HEK293T (cell line): Measurements from ENCODE around the gene RNF207.

ENCODE experiments used
- CTCF ChIA-PET: fragments of 350-600 bp; formaldehyde crosslinking; extraction: SDS; loops from one replicate; lab custom pipeline; 2021; ENCODE audit warnings: antibody characterized with exemption, inconsistent platforms; lab: Yijun Ruan, JAX
- POLR2A ChIA-PET: fragments of 350-600 bp; formaldehyde crosslinking; extraction: SDS; loops from one replicate; lab custom pipeline; 2020; ENCODE audit warnings: antibody characterized with exemption, inconsistent platforms; lab: Yijun Ruan, JAX
- DNase-seq: peaks from one replicate; pipeline ENCODE4 v3.0.0; 2012; ENCODE audit warnings: mixed read lengths; ENCODE audit errors: extremely low spot score
- ARNT ChIP-seq: fragments of 450-650 bp; IDR thresholded peaks from 2 replicates; pipeline ENCODE4 v1.6.1; 2017; ENCODE audit warnings: mild to moderate bottlenecking
- BHLHE40 ChIP-seq: fragments of 450-650 bp; IDR thresholded peaks from 2 replicates; pipeline ENCODE4 v1.6.1; 2016; ENCODE audit warnings: mild to moderate bottlenecking, moderate library complexity, borderline replicate concordance
- CTBP1 ChIP-seq: fragments of 450-650 bp; IDR thresholded peaks from 2 replicates; pipeline ENCODE4 v1.6.1; 2016; ENCODE audit warnings: borderline replicate concordance
- ELF4 ChIP-seq: fragments of 450-650 bp; IDR thresholded peaks from 2 replicates; pipeline ENCODE4 v1.6.1; 2017; ENCODE audit warnings: antibody characterized with exemption
- FOXA1 ChIP-seq: fragments of 450-650 bp; IDR thresholded peaks from 2 replicates; pipeline ENCODE4 v1.6.1; 2016; ENCODE audit warnings: mild to moderate bottlenecking
- FOXK2 ChIP-seq: fragments of 450-650 bp; IDR thresholded peaks from 2 replicates; pipeline ENCODE4 v1.6.1; 2016; ENCODE audit warnings: mild to moderate bottlenecking
- FOXM1 ChIP-seq: fragments of 450-650 bp; IDR thresholded peaks from 2 replicates; pipeline ENCODE4 v1.6.1; 2017; ENCODE audit warnings: mild to moderate bottlenecking, borderline replicate concordance
- HDGF ChIP-seq: fragments of 450-650 bp; IDR thresholded peaks from 2 replicates; pipeline ENCODE4 v1.6.1; 2017; ENCODE audit warnings: antibody characterized with exemption, borderline replicate concordance
- L3MBTL2 ChIP-seq: fragments of 450-650 bp; conservative IDR thresholded peaks from 2 replicates; pipeline ENCODE4 v1.6.1; 2016; ENCODE audit warnings: mild to moderate bottlenecking
- LEF1 ChIP-seq: fragments of 450-650 bp; IDR thresholded peaks from 2 replicates; pipeline ENCODE4 v1.6.1; 2017; ENCODE audit warnings: mild to moderate bottlenecking, borderline replicate concordance
- NFRKB ChIP-seq: fragments of 450-650 bp; IDR thresholded peaks from 2 replicates; pipeline ENCODE4 v1.6.1; 2016; ENCODE audit warnings: mild to moderate bottlenecking, moderate library complexity
- PKNOX1 ChIP-seq: fragments of 450-650 bp; IDR thresholded peaks from 2 replicates; pipeline ENCODE4 v1.6.1; 2016
- SP1 ChIP-seq: fragments of 450-650 bp; IDR thresholded peaks from 2 replicates; pipeline ENCODE4 v1.6.1; 2017
- SUZ12 ChIP-seq: fragments of 450-650 bp; IDR thresholded peaks from 2 replicates; pipeline ENCODE4 v1.6.1; 2016; ENCODE audit warnings: mild to moderate bottlenecking
- TARDBP ChIP-seq: fragments of 450-650 bp; IDR thresholded peaks from 2 replicates; pipeline ENCODE4 v1.6.1; 2016
- ZNF384 ChIP-seq: fragments of 450-650 bp; IDR thresholded peaks from 2 replicates; pipeline ENCODE4 v1.6.1; 2016

RNF207 gene

GRCh38 chr1:6163191-6163972 is 42.5 kb upstream of the RNF207 start:
- TF ChIP-seq FOXK2 (no peak), NFRKB (no peak), TARDBP (no peak), BHLHE40 (no peak), ZNF384 (no peak)
- no peak for DNase-seq
- ChIA-PET POLR2A (interaction anchor here (1.2 kb wide), 1 partner anchor 47 kb away, joined by 3 read pairs; no protein-coding TSS in a partner anchor), CTCF (no interaction called here)

GRCh38 chr1:6163973-6164617 is 41.8 kb upstream of the RNF207 start:
- ChIA-PET POLR2A (no interaction called here), CTCF (no interaction called here)
- no peak for DNase-seq
- no peak for TF ChIP-seq HDGF
- TF ChIP-seq LEF1 = no peak
- no peak for TF ChIP-seq CTBP1
- no peak for TF ChIP-seq ZNF384
- TF ChIP-seq FOXA1 = no peak
- no peak for TF ChIP-seq ELF4
- no peak for TF ChIP-seq L3MBTL2
- TF ChIP-seq ARNT = no peak
- no peak for TF ChIP-seq FOXM1
- no peak for TF ChIP-seq PKNOX1
- TF ChIP-seq BHLHE40 = no peak

GRCh38 chr1:6165027-6165426 is 40.9 kb upstream of the RNF207 start:
- ChIA-PET CTCF (no interaction called here), POLR2A (no interaction called here)
- no peak for DNase-seq
- TF ChIP-seq TARDBP = no peak
- no peak for TF ChIP-seq SUZ12
- no peak for TF ChIP-seq HDGF
- TF ChIP-seq FOXM1 = no peak
- TF ChIP-seq ZNF384 = no peak
- TF ChIP-seq NFRKB = no peak
- no peak for TF ChIP-seq PKNOX1
- no peak for TF ChIP-seq ARNT
- TF ChIP-seq CTBP1 = no peak
- no peak for TF ChIP-seq FOXK2
- TF ChIP-seq LEF1 = no peak
- no peak for TF ChIP-seq FOXA1
- no peak for TF ChIP-seq ELF4
- TF ChIP-seq SP1 = no peak
- TF ChIP-seq L3MBTL2 = no peak
- no peak for TF ChIP-seq BHLHE40

- CTCF ChIA-PET = interaction anchor here (1.8 kb wide), 1 partner anchor 7 kb away, joined by 5 read pairs; no protein-coding TSS in a partner anchor
- DNase-seq = no peak
Measured at GRCh38 chr1:6165441-6165985, 40.4 kb upstream of the RNF207 start.

GRCh38 chr1:6166221-6166620 is 39.7 kb upstream of the RNF207 start:
- ChIA-PET CTCF (interaction anchor here (1.8 kb wide), 1 partner anchor 8 kb away, joined by 5 read pairs; no protein-coding TSS in a partner anchor), POLR2A (no interaction called here)
- DNase-seq = no peak
- no peak for TF ChIP-seq PKNOX1
- no peak for TF ChIP-seq LEF1

More at GRCh38 chr1:6165441-6165985, 40.4 kb upstream of the RNF207 start:
- POLR2A ChIA-PET = no interaction called here
- TF ChIP-seq FOXK2 (no peak), BHLHE40 (no peak), ARNT (no peak), HDGF (no peak)

- POLR2A ChIA-PET = no interaction called here
- CTCF ChIA-PET = interaction anchor here (0.6 to 1.8 kb wide), 2 partner anchors 9 to 70 kb away, joined by 5 read pairs; no protein-coding TSS in a partner anchor
- TF ChIP-seq HDGF (no peak), ARNT (no peak)
- DNase-seq = no peak
Measured at GRCh38 chr1:6166655-6167390, 39.1 kb upstream of the RNF207 start.
